ENCODE data around the gene LZTS2. TPM values are rescaled to one million over a fixed set of nuclear protein-coding genes. Genes with fewer than 3 reads are reported as not detected.
A peak's percentile ranks its signal among the peaks of the same experiment; 100 is the strongest.
"Not testable (repeated sequence)": the region's sequence is repeated elsewhere in the genome, so short reads cannot be mapped to it uniquely, and the experiment has no call there.

The LZTS2 gene
- total RNA-seq, 6 experiments from 2014 or later = 5.6 to 17.5 (median 11.0) TPM

DNA sequence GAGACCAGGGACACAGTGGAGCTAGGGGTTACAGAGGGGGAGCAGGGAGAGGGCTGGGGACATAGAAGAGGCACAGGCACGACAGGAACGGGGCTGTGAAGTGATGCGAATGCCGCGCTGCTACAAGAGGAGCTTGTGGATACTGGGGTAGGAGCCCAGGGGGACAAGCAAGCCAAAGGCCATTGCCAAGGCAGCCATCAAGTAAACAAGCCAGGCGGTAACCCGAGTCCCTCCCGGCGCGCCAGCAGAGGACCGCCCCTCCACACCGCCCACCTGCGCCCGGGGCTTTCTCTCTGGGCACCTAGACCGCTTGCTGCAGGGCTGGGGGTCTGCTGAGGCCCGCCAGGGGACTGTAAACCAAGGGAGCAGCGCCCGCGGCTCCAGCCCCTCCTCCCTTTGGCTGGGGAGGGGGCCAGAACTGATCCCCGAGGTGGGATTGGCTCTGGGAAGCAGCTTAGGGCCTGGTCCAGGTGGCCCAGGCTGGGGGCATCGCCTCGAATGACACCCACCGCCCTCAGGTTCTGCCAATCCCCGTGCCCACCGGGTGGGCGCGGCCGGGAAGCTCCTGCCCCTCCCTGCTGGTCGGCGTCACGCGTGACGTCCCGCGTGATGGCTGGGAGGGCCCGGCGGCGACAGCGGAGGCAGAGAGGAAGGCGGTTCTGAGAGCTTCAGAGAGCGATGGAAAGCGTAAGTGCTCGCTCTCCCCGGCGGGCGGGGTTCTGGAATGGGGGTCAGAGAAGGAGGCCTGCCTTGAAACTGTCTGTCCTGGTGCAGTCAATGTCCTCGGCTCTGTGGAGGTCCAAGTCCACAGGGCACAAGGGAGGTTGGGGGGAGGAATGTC lies 32.4 kb downstream of the LZTS2 start:
- H3K4me3 ChIP-seq = peak overlapping the region; percentile 58 to 78 (median 66)
- DNase-seq (peak; percentile 71 to 84 (median 82)), ATAC-seq (peak; percentile 46 to 64 (median 52))
- H3K9me3 ChIP-seq = no peaks in the 10 kb centered on the region
- H3K27me3 ChIP-seq = no peaks in the 10 kb centered on the region
- TF ChIP-seq, protein P1, sequence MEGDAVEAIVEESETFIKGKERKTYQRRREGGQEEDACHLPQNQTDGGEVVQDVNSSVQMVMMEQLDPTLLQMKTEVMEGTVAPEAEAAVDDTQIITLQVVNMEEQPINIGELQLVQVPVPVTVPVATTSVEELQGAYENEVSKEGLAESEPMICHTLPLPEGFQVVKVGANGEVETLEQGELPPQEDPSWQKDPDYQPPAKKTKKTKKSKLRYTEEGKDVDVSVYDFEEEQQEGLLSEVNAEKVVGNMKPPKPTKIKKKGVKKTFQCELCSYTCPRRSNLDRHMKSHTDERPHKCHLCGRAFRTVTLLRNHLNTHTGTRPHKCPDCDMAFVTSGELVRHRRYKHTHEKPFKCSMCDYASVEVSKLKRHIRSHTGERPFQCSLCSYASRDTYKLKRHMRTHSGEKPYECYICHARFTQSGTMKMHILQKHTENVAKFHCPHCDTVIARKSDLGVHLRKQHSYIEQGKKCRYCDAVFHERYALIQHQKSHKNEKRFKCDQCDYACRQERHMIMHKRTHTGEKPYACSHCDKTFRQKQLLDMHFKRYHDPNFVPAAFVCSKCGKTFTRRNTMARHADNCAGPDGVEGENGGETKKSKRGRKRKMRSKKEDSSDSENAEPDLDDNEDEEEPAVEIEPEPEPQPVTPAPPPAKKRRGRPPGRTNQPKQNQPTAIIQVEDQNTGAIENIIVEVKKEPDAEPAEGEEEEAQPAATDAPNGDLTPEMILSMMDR (IDR thresholded peaks at IDR 0.05) = no peak
- peak; percentile 45 for TF ChIP-seq POLR2A (IDR thresholded peaks at IDR 0.05)
- WGBS (ENCODE audit: insufficient coverage, low coverage, low lambda C conversion rate, missing lambda C conversion rate) = under 1% methylated on average over 22 of the region's 47 CpGs
- peaks cover 0 to 12% (median 0%) of the 10 kb centered on the region in 4 donors for H3K4me1 ChIP-seq
- intact Hi-C loops (cut with DNase I) = no loop called here
- H3K36me3 ChIP-seq = peaks cover 0 to under 1% (median 0%) of the 10 kb centered on the region in 4 donors
- peak overlapping the region; percentile 81 to 90 (median 90) for H3K27ac ChIP-seq

DNA sequence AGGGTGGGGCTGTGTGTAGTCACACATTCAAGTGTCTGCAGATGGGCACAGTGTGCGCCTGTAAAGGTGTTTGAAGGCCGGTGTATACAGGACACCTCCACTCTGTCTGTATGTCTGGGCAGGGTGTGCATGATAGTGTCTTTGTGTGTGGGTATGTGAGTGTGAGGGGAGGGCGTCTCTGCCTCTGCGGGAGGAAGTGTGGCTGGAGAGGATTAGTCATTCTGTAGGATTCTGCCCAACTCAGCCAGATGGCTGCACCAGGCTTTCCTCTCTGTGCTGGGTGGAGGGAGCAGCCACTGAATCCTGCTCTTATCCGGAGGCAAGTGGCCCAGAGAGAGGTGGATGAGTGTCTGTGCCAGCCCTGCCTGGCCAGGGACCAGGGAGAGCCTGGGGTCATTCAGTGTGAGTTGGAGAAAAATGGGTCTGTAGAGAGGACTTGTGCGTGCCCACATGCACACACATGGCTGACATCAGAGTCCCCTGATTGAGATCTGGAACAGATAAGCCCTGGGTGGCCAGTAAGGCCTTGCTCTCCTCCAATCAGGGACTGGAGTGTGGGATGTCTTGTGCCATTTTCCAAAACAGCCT lies 33.1 kb downstream of the LZTS2 start:
- ATAC-seq (peak; percentile 8 to 58 (median 33)), DNase-seq (peak in 1 of 3 donors; percentile 42)
- Histone ChIP-seq H3K27ac (peak overlapping the region; percentile 81 to 90 (median 90)), H3K36me3 (peaks cover 0 to 5% (median 1%) of the 10 kb centered on the region in 4 donors), H3K9me3 (no peaks in the 10 kb centered on the region), H3K27me3 (no peaks in the 10 kb centered on the region), H3K4me3 (peak overlapping the region; percentile 58 to 78 (median 66)), H3K4me1 (peaks cover 0 to 12% (median 0%) of the 10 kb centered on the region in 4 donors)
- WGBS (ENCODE audit: insufficient coverage, low coverage, low lambda C conversion rate, missing lambda C conversion rate) = no CpG with 5 or more reads among the region's 6 CpGs
- no peak for TF ChIP-seq POLR2A (IDR thresholded peaks at IDR 0.05)
- TF ChIP-seq, protein P1 (IDR thresholded peaks at IDR 0.05) = no peak
- intact Hi-C loops (cut with DNase I) = no loop called here

DNA sequence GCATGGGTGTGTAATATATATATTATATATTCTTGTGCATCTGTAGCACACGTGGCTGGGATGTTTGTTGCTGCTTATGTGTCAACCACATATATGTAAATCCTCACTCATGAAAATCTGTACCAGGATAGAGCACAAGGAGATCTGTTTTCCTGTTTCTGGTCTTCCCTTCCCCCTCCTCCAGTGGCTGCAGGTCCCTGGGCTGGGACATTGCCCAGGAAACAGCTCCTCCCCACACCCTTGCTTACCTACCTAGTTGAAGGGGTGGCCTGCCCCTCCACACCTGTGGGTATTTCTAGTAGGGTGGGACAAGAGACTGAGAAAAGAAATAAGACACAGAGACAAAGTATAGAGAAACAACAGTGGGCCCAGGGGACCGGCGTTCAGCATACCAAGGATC lies 33.7 kb downstream of the LZTS2 start:
- ATAC-seq (no peak), DNase-seq (no peak)
- Histone ChIP-seq H3K27me3 (no peaks in the 10 kb centered on the region), H3K4me3 (no peak overlapping the region), H3K4me1 (peaks cover 0 to 12% (median 0%) of the 10 kb centered on the region in 4 donors), H3K36me3 (peaks cover 0 to 5% (median 1%) of the 10 kb centered on the region in 4 donors), H3K9me3 (no peaks in the 10 kb centered on the region), H3K27ac (peak overlapping the region in 2 of 3 donors; percentile 81 to 90)
- intact Hi-C loops (cut with DNase I) = no loop called here
- WGBS (ENCODE audit: insufficient coverage, low coverage, low lambda C conversion rate, missing lambda C conversion rate) = 92% methylated on average over 2 of the region's 3 CpGs
- TF ChIP-seq, protein P1 (IDR thresholded peaks at IDR 0.05) = no peak
- no peak for TF ChIP-seq POLR2A (IDR thresholded peaks at IDR 0.05)

DNA sequence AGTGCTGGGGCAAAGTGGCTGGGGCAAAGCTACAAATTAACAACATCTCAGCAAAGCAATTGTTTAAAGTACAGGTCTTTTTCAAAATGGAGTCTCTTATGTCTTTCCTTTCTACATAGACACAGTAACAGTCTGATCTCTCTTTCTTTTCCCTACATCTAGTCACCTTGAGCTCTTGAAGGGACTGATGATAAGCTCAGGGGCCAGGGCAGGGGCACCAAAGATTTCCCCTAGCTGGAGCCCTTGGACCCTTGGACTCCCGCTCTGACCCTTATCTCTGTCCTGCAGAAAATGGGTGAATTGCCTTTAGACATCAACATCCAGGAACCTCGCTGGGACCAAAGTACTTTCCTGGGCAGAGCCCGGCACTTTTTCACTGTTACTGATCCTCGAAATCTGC lies 34.8 kb downstream of the LZTS2 start:
- H3K4me3 ChIP-seq; ATAC-seq; H3K27me3 ChIP-seq; intact Hi-C loops (cut with DNase I); H3K9me3 ChIP-seq; DNase-seq; H3K27ac ChIP-seq; H3K36me3 ChIP-seq: not testable (repeated sequence)
- WGBS (ENCODE audit: insufficient coverage, low coverage, low lambda C conversion rate, missing lambda C conversion rate) = 87% methylated on average over 3 of the region's 4 CpGs
- peaks cover 0 to 12% (median 0%) of the 10 kb centered on the region in 4 donors for H3K4me1 ChIP-seq

DNA sequence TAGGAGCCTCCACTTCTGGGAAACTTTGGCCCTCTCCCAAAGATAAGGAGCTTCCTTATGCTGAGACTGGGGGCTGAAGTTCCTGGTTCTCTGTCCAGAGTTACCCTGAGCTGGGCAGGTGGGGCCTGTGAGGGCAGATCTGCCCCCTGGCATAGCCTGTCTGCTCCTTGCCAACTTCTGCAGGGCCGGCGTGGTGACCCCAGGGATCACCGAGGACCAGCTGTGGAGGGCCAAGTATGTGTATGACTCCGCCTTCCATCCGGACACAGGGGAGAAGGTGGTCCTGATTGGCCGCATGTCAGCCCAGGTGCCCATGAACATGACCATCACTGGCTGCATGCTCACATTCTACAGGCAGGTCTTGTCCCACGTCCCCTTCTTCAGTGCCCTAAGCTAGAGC lies 35.7 kb downstream of the LZTS2 start:
- Histone ChIP-seq H3K36me3 (peaks cover 0 to 5% (median 1%) of the 10 kb centered on the region in 4 donors), H3K27me3 (no peaks in the 10 kb centered on the region), H3K9me3 (no peaks in the 10 kb centered on the region), H3K4me3 (no peak overlapping the region), H3K4me1 (peaks cover 0 to 12% (median 0%) of the 10 kb centered on the region in 4 donors), H3K27ac (no peak overlapping the region)
- DNase-seq (no peak), ATAC-seq (no peak)
- no peak for TF ChIP-seq POLR2A (IDR thresholded peaks at IDR 0.05)
- TF ChIP-seq, protein P1 (IDR thresholded peaks at IDR 0.05) = no peak
- no CpG with 5 or more reads among the region's 7 CpGs for WGBS (ENCODE audit: insufficient coverage, low coverage, low lambda C conversion rate, missing lambda C conversion rate)
- intact Hi-C loops (cut with DNase I) = no loop called here

Measured in right lobe of liver (tissue), 6 donors.